Measurements from ENCODE around the gene GRP.

DNA sequence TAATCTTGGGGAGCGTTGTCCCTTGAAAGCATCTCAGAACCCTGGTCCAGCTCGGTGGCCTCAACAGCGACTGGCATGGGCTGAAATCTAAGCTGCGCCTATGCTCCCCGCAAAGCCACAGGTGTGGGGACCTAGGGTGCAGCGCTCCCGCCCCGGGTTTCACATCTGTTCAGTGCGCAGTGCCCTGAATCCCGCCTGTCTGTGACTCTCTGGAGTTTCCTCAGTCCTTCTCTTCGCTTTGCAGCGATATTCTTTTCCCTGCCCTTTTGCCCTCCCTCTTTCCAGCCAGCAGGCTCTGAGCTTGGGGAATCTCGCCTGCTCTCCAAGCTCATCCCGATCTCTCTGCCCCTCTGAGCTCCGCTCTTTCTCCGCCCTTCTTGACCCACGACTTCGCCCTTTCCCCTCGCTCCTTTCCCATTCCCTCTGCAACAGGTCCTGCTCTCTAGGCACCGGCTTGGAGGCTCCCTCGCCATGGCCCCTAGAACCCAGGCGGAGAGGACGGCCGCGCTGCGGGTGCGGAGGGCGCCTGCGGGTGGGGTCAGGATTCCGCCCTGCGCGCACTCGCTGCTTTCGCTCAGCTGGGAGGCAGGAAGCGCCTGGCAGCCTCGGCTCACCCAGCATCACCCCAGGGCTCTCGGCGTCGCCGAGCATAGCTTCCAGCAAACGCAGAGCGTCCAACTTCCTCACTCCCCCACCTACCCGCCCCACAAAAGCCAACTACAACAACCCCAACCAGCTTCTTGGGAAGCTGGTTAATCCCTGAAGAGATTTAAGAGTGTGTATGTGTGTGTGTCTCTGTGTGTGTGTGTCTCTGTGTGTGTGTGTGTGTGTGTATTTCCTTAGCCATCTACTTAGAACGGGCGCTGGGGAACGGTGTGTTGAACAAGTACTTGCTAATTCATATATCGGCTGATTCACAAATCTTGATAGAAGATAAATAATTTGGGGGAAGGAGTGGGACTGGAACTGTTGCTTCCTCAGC lies 1.1 kb downstream of the GRP start:
- no peak for TF ChIP-seq TAF1 (IDR thresholded peaks at IDR 0.05; ENCODE audit: borderline replicate concordance, low read depth, low read length)
- no peak for TF ChIP-seq POLR2A (IDR thresholded peaks at IDR 0.05; ENCODE audit: low read depth, low read length)
